GM12878 (cell line): ENCODE data around the gene HK3. TPM values are rescaled to one million over a fixed set of nuclear protein-coding genes. Genes with fewer than 3 reads are reported as not detected.

ENCODE experiments used
- E4F1 ChIP-seq: fragments of 450-650 bp; IDR thresholded peaks from 2 replicates; pipeline ENCODE4 v1.6.1; 2018; ENCODE audit warnings: borderline replicate concordance, mild to moderate bottlenecking; ENCODE audit not compliant: partially characterized antibody
- HDAC6 ChIP-seq: fragments of 200-600 bp; sonication (generic); IDR thresholded peaks from one replicate; pipeline ENCODE4 v1.8.0; 2017; ENCODE audit warnings: antibody characterized with exemption; ENCODE audit not compliant: unreplicated experiment
- JUNB ChIP-seq: IDR thresholded peaks from 2 replicates; pipeline ENCODE4 v1.6.1; 2016; ENCODE audit warnings: antibody characterized with exemption, mild to moderate bottlenecking
- MTA3 ChIP-seq: IDR thresholded peaks from 2 replicates; pipeline ENCODE4 v1.6.1; 2012; ENCODE audit warnings: low read length, inconsistent platforms, borderline replicate concordance
- NFYB ChIP-seq: IDR thresholded peaks from 2 replicates; pipeline ENCODE4 v1.6.1; 2011; ENCODE audit warnings: low read depth, mild to moderate bottlenecking, low read length, improper control_type of control experiment, moderate library complexity; ENCODE audit not compliant: insufficient read depth
- polyA plus RNA-seq, 11 experiments: library from polyadenylated mRNA; depleted of rRNA in 4 of 11; unstranded in 6 of 11; stranded (reverse) in 5 of 11; fragments of >200 nt; fragmentation: Nextera tagmentation in 4 of 11; fragmentation: Illumina TruSeq in 1 of 11; extraction: Ambion mirVana in 4 of 11; extraction: Trizol in 1 of 11; gene quantifications; 1 replicate in 1 of 11; 2 replicates in 10 of 11; pipeline versions ENCODE4 v1.2.1 to v1.2.3, GENCODE V29; 2011 to 2016; ENCODE audit warnings: inconsistent platforms in 2 of 11, missing spikeins in 2 of 11, low read depth in 1 of 11
- total RNA-seq, 4 experiments: library from RNA; depleted of rRNA in 3 of 4; stranded (reverse); fragments of >200 nt in 3 of 4; fragmentation: Illumina TruSeq in 1 of 4; extraction: Trizol in 1 of 4; gene quantifications; 2 replicates each; pipeline versions ENCODE4 v1.2.1 to v1.2.3, GENCODE V29; 2013 to 2021

The HK3 gene
- total and polyA plus RNA-seq, 10 of the 15 experiments (the other 5 are each of a cell fraction or from before 2014, with no cell fraction given), result 0.13 to 1.3 (median 0.26) TPM; not detected in 4

DNA sequence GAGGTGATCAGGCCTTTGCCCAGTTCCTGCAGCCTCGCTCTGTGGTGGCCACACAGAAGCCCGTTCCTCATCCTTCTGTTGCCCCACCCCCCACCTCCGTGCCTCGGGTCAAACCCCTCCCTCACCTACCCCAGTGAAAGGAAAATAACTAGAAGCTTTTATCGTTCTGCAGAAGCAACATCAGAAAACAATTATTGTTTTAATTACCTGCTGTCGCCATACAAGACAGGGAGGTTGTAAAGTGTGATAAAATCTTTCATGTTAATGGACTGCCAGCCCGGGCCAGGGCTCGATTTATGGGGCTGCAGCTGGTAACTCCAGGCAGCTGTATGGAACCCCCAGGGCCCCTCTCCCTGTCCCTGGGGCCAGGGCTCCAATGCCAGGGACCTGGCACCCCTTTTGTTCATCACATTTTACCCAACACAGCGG is 68.1 kb downstream of the HK3 start (continued):
- TF ChIP-seq E4F1 (no peak), MTA3 (no peak), NFYB (no peak), HDAC6 (no peak), JUNB (no peak)

Other genes starting within 250 kb of the HK3 start
- gene UNC5A, start 88.8 kb downstream of the HK3 start, total RNA-seq (2014; rRNA removed), result not detected in 2 replicates
- not detected in 2 replicates for gene UNC5A, start 88.8 kb downstream of the HK3 start, total RNA-seq (2014; rRNA removed; fragmentation: Illumina TruSeq; extraction: Trizol)
- not detected in 2 replicates for gene UNC5A, start 88.8 kb downstream of the HK3 start, total RNA-seq (2021)
- not detected in 2 replicates for gene UNC5A, start 88.8 kb downstream of the HK3 start, polyA plus RNA-seq (2011; rRNA removed)
- not detected in 2 replicates for gene UNC5A, start 88.8 kb downstream of the HK3 start, polyA plus RNA-seq (2014; fragmentation: Illumina TruSeq; extraction: Trizol)
- gene UNC5A, start 88.8 kb downstream of the HK3 start, polyA plus RNA-seq (2014; fragmentation: Nextera tagmentation; extraction: Ambion mirVana), result not detected
- gene UNC5A, start 88.8 kb downstream of the HK3 start, polyA plus RNA-seq (2014; rRNA removed), result not detected in 2 replicates
- not detected for gene UNC5A, start 88.8 kb downstream of the HK3 start, polyA plus RNA-seq (2016; fragmentation: Nextera tagmentation; extraction: Ambion mirVana)
- gene UIMC1, start 107.4 kb upstream of the HK3 start, total RNA-seq (2014; rRNA removed), result 30.5 and 34.8 TPM in 2 replicates
- gene UIMC1, start 107.4 kb upstream of the HK3 start, total RNA-seq (2014; rRNA removed; fragmentation: Illumina TruSeq; extraction: Trizol), result 48.7 and 49.3 TPM in 2 replicates
- 51.4 and 54.9 TPM in 2 replicates for gene UIMC1, start 107.4 kb upstream of the HK3 start, total RNA-seq (2021)
- gene UIMC1, start 107.4 kb upstream of the HK3 start, polyA plus RNA-seq (2011; rRNA removed), result 30.0 and 42.6 TPM in 2 replicates
- gene UIMC1, start 107.4 kb upstream of the HK3 start, polyA plus RNA-seq (2014; fragmentation: Illumina TruSeq; extraction: Trizol), result 45.3 and 50.9 TPM in 2 replicates
- 10 to 100 TPM; 16.2 to 24.7 TPM for gene UIMC1, start 107.4 kb upstream of the HK3 start, polyA plus RNA-seq (2014; fragmentation: Nextera tagmentation; extraction: Ambion mirVana)
- gene UIMC1, start 107.4 kb upstream of the HK3 start, polyA plus RNA-seq (2014; rRNA removed), result 26.6 and 30.9 TPM in 2 replicates
- gene UIMC1, start 107.4 kb upstream of the HK3 start, polyA plus RNA-seq (2016; fragmentation: Nextera tagmentation; extraction: Ambion mirVana), result 10 to 100 TPM; 30.7 to 34.5 TPM
- gene ZNF346, start 123.3 kb upstream of the HK3 start, total RNA-seq (2014; rRNA removed), result 25.9 and 27.9 TPM in 2 replicates
- 21.6 and 22.9 TPM in 2 replicates for gene ZNF346, start 123.3 kb upstream of the HK3 start, total RNA-seq (2014; rRNA removed; fragmentation: Illumina TruSeq; extraction: Trizol)
- gene ZNF346, start 123.3 kb upstream of the HK3 start, total RNA-seq (2021), result 18.4 and 25.1 TPM in 2 replicates
- 14.7 and 15.5 TPM in 2 replicates for gene ZNF346, start 123.3 kb upstream of the HK3 start, polyA plus RNA-seq (2011; rRNA removed)
- gene ZNF346, start 123.3 kb upstream of the HK3 start, polyA plus RNA-seq (2014; fragmentation: Illumina TruSeq; extraction: Trizol), result 17.5 and 24.8 TPM in 2 replicates
- gene ZNF346, start 123.3 kb upstream of the HK3 start, polyA plus RNA-seq (2014; fragmentation: Nextera tagmentation; extraction: Ambion mirVana), result 1 to 10 TPM; 6.5 to 7.2 TPM
- 23.2 and 23.5 TPM in 2 replicates for gene ZNF346, start 123.3 kb upstream of the HK3 start, polyA plus RNA-seq (2014; rRNA removed)
- 10 to 100 TPM; 26.5 to 30.2 TPM for gene ZNF346, start 123.3 kb upstream of the HK3 start, polyA plus RNA-seq (2016; fragmentation: Nextera tagmentation; extraction: Ambion mirVana)
- 0.17 TPM in 1 of 2 replicates, not detected in the other for gene FGFR4, start 187.6 kb upstream of the HK3 start, total RNA-seq (2014; rRNA removed)
- not detected in 2 replicates for gene FGFR4, start 187.6 kb upstream of the HK3 start, total RNA-seq (2014; rRNA removed; fragmentation: Illumina TruSeq; extraction: Trizol)
- gene FGFR4, start 187.6 kb upstream of the HK3 start, total RNA-seq (2021), result 0.77 and 1.6 TPM in 2 replicates
- 0.18 TPM in 1 of 2 replicates, not detected in the other for gene FGFR4, start 187.6 kb upstream of the HK3 start, polyA plus RNA-seq (2011; rRNA removed)
- not detected in 2 replicates for gene FGFR4, start 187.6 kb upstream of the HK3 start, polyA plus RNA-seq (2014; fragmentation: Illumina TruSeq; extraction: Trizol)
- gene FGFR4, start 187.6 kb upstream of the HK3 start, polyA plus RNA-seq (2014; fragmentation: Nextera tagmentation; extraction: Ambion mirVana), result not detected
- 0.13 and 0.33 TPM in 2 replicates for gene FGFR4, start 187.6 kb upstream of the HK3 start, polyA plus RNA-seq (2014; rRNA removed)
- under 1 TPM in 1 of 2 experiments, not detected in 1; 0.28 TPM for gene FGFR4, start 187.6 kb upstream of the HK3 start, polyA plus RNA-seq (2016; fragmentation: Nextera tagmentation; extraction: Ambion mirVana)
- gene NSD1, start 234.4 kb upstream of the HK3 start, total RNA-seq (2014; rRNA removed), result 39.2 and 40.0 TPM in 2 replicates
- 35.8 and 38.5 TPM in 2 replicates for gene NSD1, start 234.4 kb upstream of the HK3 start, total RNA-seq (2014; rRNA removed; fragmentation: Illumina TruSeq; extraction: Trizol)
- gene NSD1, start 234.4 kb upstream of the HK3 start, total RNA-seq (2021), result 49.9 and 57.9 TPM in 2 replicates
- 21.5 and 26.9 TPM in 2 replicates for gene NSD1, start 234.4 kb upstream of the HK3 start, polyA plus RNA-seq (2011; rRNA removed)
- 25.1 and 27.2 TPM in 2 replicates for gene NSD1, start 234.4 kb upstream of the HK3 start, polyA plus RNA-seq (2014; fragmentation: Illumina TruSeq; extraction: Trizol)
- gene NSD1, start 234.4 kb upstream of the HK3 start, polyA plus RNA-seq (2014; fragmentation: Nextera tagmentation; extraction: Ambion mirVana), result 10 to 100 TPM in 1 of 2 experiments, 1 to 10 TPM in 1; 7.0 to 13.1 TPM
- gene NSD1, start 234.4 kb upstream of the HK3 start, polyA plus RNA-seq (2014; rRNA removed), result 20.5 and 23.8 TPM in 2 replicates
- gene NSD1, start 234.4 kb upstream of the HK3 start, polyA plus RNA-seq (2016; fragmentation: Nextera tagmentation; extraction: Ambion mirVana), result 10 to 100 TPM; 39.5 to 50.5 TPM